Measurements from ENCODE around the gene MSH2.

DNA sequence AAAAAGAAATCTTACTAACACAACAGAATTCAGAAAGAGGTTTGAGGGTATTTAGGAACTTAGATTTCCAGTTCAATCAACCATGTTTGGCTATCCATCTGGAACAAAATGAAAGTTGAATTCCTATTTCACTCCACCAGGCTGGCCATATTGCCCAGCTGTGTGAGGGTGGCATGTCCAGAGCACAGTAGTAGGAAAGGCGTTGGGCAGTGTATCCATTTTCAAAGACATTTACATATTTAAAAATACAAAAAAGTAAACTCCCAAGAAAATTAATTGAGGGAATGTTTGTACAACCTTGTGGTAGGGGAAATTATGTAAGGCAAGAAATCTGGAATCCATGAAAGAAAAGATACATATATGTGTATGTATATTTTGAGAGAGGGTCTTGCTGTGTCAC, 21.5 kb upstream of the MSH2 start:
- TF ChIP-seq, protein P1, sequence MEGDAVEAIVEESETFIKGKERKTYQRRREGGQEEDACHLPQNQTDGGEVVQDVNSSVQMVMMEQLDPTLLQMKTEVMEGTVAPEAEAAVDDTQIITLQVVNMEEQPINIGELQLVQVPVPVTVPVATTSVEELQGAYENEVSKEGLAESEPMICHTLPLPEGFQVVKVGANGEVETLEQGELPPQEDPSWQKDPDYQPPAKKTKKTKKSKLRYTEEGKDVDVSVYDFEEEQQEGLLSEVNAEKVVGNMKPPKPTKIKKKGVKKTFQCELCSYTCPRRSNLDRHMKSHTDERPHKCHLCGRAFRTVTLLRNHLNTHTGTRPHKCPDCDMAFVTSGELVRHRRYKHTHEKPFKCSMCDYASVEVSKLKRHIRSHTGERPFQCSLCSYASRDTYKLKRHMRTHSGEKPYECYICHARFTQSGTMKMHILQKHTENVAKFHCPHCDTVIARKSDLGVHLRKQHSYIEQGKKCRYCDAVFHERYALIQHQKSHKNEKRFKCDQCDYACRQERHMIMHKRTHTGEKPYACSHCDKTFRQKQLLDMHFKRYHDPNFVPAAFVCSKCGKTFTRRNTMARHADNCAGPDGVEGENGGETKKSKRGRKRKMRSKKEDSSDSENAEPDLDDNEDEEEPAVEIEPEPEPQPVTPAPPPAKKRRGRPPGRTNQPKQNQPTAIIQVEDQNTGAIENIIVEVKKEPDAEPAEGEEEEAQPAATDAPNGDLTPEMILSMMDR (IDR thresholded peaks at IDR 0.05; ENCODE audit: low read depth, low read length, missing input control), result no peak
- no peak for TF ChIP-seq RAD21 (IDR thresholded peaks at IDR 0.05)
- TF ChIP-seq, protein P2, sequence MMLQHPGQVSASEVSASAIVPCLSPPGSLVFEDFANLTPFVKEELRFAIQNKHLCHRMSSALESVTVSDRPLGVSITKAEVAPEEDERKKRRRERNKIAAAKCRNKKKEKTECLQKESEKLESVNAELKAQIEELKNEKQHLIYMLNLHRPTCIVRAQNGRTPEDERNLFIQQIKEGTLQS (IDR thresholded peaks at IDR 0.05), result no peak
- TF ChIP-seq REST (IDR thresholded peaks at IDR 0.05), result no peak
- no peak for TF ChIP-seq SP1 (IDR thresholded peaks at IDR 0.05)
- no peak for TF ChIP-seq RXRA (IDR thresholded peaks at IDR 0.05)
- TF ChIP-seq ZBTB33 (IDR thresholded peaks at IDR 0.05), result no peak
- TF ChIP-seq EGR1 (IDR thresholded peaks at IDR 0.05; ENCODE audit: low read depth in 2 of 2), result no peak
- TF ChIP-seq YY1 (IDR thresholded peaks at IDR 0.05), result no peak
- no peak for TF ChIP-seq MAX (IDR thresholded peaks at IDR 0.05)
- no peak for TF ChIP-seq TAF1 (conservative IDR thresholded peaks at IDR 0.05)
- no peak for TF ChIP-seq GABPA (IDR thresholded peaks at IDR 0.05 in 1 of 2, conservative IDR thresholded peaks at IDR 0.05 in 1 of 2)
- no peak for TF ChIP-seq JUND (IDR thresholded peaks at IDR 0.05)
